Measurements from ENCODE around the gene APP.

APP gene

GRCh38 chr21:26052057-26052456 is 118.5 kb downstream of the APP start:
- Histone ChIP-seq H3K27me3 (no peaks in the 10 kb centered on the region), H3K4me1 (peaks cover 10% of the 10 kb centered on the region; the same call in 1 of the 2 replicates), H3K9me3 (no peaks in the 10 kb centered on the region), H3K4me3 (ENCODE audit: low read depth, low read length) (no peak overlapping the region), H3K36me3 (peaks cover 39% of the 10 kb centered on the region)
- TF ChIP-seq CTCF (IDR thresholded peaks at IDR 0.05; ENCODE audit: low read depth, low read length), result no peak
- DNase-seq, result no peak

DNA sequence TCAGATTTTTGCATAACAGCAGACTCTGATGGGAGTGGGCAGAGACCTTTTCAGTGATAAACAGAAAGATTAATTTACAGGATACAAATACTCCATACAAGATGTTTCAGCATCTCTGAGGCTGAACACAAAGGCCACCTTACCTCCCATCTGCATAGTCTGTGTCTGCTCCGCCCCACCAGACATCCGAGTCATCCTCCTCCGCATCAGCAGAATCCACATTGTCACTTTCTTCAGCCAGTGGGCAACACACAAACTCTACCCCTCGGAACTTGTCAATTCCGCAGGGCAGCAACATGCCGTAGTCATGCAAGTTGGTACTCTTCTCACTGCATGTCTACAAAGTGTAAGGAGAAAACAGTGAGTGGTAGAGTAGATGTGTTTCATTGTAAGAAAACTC is 119.7 kb downstream of the APP start:
- no peak for TF ChIP-seq CTCF (IDR thresholded peaks at IDR 0.05; ENCODE audit: low read depth, low read length)
- H3K27me3 ChIP-seq, result no peaks in the 10 kb centered on the region
- H3K4me3 ChIP-seq (ENCODE audit: low read depth, low read length), result no peak overlapping the region
- peaks cover 8% of the 10 kb centered on the region; the same call in 1 of the 2 replicates for H3K4me1 ChIP-seq
- H3K9me3 ChIP-seq, result no peaks in the 10 kb centered on the region
- no peak for DNase-seq
- H3K36me3 ChIP-seq, result peaks cover 47% of the 10 kb centered on the region

- H3K27me3 ChIP-seq, result no peaks in the 10 kb centered on the region
- peaks cover 52% of the 10 kb centered on the region for H3K36me3 ChIP-seq
- peaks cover 3% of the 10 kb centered on the region; the same call in 1 of the 2 replicates for H3K4me1 ChIP-seq
- H3K9me3 ChIP-seq, result no peaks in the 10 kb centered on the region
- TF ChIP-seq CTCF (IDR thresholded peaks at IDR 0.05; ENCODE audit: low read depth, low read length), result no peak
- no peak for DNase-seq
- H3K4me3 ChIP-seq (ENCODE audit: low read depth, low read length), result no peak overlapping the region
Measured at GRCh38 chr21:26049803-26050202, 120.8 kb downstream of the APP start.

DNA sequence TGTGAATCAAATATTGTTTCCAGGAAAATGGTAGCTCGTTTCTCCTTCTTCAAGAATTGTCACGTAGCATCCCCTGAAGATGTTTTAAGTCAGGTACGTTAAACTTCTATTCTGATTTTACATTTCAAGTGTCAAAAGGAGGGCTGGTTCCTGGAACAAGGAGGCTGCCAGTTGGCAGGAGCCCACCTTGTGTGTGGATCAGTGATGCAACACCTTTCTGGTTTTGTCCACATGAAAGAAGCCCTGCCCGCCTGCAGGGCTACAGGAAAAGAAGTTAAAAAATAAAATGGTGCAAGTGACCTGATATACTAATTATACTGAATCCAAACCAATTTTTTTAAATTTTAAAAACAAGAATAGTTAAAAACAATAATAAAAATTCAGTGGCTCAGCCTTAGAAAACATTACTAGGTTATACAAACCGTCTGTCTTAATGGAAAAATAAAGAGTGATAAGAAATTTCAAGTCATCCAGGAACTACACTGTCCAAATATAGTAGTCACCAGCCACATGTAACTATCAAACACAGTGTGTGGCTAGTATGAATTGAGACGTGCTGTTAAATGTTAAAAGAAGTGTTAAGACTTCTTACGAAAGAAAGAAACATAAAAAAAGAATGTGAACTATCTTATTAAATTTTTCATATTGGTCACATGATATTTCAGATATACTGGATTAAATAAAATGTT is 123.1 kb downstream of the APP start:
- no peak for TF ChIP-seq CTCF (IDR thresholded peaks at IDR 0.05; ENCODE audit: low read depth, low read length)
- Histone ChIP-seq H3K4me3 (ENCODE audit: low read depth, low read length) (no peak overlapping the region), H3K9me3 (no peaks in the 10 kb centered on the region), H3K27me3 (no peaks in the 10 kb centered on the region), H3K36me3 (peaks cover 55% of the 10 kb centered on the region), H3K4me1 (peaks cover 3% of the 10 kb centered on the region)
- no peak for DNase-seq

DNA sequence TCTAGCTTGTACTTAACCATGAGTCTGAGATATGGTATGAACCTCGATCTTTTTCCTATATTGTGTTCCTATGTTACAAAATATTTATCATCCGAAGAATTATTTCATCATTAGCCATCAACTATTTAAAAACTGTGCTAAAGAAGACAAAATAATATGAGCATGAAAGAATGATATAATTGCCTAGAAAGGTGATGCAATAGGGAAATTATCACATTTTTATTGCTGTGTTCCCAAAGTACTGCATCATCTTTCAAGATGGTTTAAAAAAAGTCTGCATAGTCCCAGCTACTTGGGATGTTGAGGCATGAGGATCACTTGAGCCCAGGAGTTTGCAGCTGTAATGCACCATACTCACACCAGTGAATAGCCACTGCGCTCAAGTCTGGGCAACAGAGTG is 126.7 kb downstream of the APP start:
- Histone ChIP-seq H3K4me1 (peaks cover 14% of the 10 kb centered on the region), H3K27me3 (no peaks in the 10 kb centered on the region), H3K36me3 (peaks cover 33% of the 10 kb centered on the region), H3K4me3 (ENCODE audit: low read depth, low read length) (no peak overlapping the region), H3K9me3 (no peaks in the 10 kb centered on the region)
- DNase-seq, result no peak
- TF ChIP-seq CTCF (IDR thresholded peaks at IDR 0.05; ENCODE audit: low read depth, low read length), result no peak

DNA sequence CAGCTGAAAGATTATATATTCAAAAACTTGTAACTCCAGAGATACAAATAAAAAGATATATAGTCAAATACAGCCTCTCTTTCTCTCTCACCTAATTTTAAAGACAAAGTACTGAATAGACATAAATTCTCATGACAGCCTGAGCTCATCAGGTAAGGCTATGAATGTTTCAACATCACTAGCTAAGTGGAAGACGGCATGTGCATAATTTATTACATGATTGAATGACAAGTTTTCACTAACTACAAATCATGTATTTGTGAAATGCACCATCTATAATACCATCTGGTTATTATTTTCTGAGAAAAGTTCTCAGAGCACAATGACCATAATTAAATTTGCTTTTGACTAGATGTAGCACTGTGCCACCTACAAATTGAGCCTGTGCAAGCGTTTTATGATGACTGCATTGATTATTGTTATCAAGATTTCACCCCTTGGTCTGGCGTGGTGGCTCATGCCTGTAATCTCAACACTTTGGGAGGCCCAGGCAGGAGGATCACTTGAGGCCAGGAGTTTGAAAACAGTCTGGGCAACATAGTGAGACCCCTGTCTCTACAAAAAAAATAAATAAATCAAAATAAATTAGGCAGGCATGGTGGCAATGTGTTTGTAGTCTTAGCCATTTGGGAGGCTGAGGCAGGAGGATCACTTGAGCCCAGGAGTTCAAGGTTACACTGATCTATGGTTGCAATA is 128.2 kb downstream of the APP start:
- Histone ChIP-seq H3K36me3 (peaks cover 26% of the 10 kb centered on the region), H3K9me3 (no peaks in the 10 kb centered on the region), H3K27me3 (no peaks in the 10 kb centered on the region), H3K4me3 (ENCODE audit: low read depth, low read length) (no peak overlapping the region), H3K4me1 (peaks cover 17% of the 10 kb centered on the region)
- no peak for DNase-seq
- TF ChIP-seq CTCF (IDR thresholded peaks at IDR 0.05; ENCODE audit: low read depth, low read length), result no peak
